PC-3 (cell line): ENCODE results near the gene PSMB7. TPM values are rescaled to one million over a fixed set of nuclear protein-coding genes. Genes with fewer than 3 reads are reported as not detected.
A peak's percentile ranks its signal among the peaks of the same experiment; 100 is the strongest.

Experiments used
- ATAC-seq: fragments of 200-7000 bp; cut with Tn5 transposase; 2 replicates; pipeline ENCODE4 v1.9.1; 2020; ENCODE audit warnings: mild to moderate bottlenecking, moderate library complexity
- Bru-seq: library from RNA; stranded (reverse); fragments of 400-500 nt; gene quantifications from one replicate; lab custom pipeline; 2021; lab: Mats Ljungman, UMichigan
- BruChase-seq, 2 experiments: library from RNA; stranded (reverse); fragments of 400-500 nt; gene quantifications; one replicate each; lab custom pipeline; 2021; lab: Mats Ljungman, UMichigan
- BruUV-seq: library from RNA; stranded (reverse); fragments of 400-500 nt; replicated peaks from 2 replicates; lab custom pipeline; 2021; lab: Mats Ljungman, UMichigan
- CTCF ChIA-PET: fragments of 300-600 bp; sonication (Branson Sonifier 250); formaldehyde crosslinking; loops from one replicate; lab custom pipeline; 2022; ENCODE audit warnings: antibody characterized with exemption; lab: Charles Lee
- POLR2A ChIA-PET: fragments of 300-600 bp; sonication (Branson Sonifier 250); formaldehyde crosslinking; loops from one replicate; lab custom pipeline; 2022; ENCODE audit warnings: antibody characterized with exemption; ENCODE audit not compliant: unreplicated experiment; lab: Charles Lee
- DNase-seq: peaks from one replicate; pipeline ENCODE4 v3.0.0-alpha.2; 2015
- H2AFZ ChIP-seq: fragments of 300-600 bp; sonication (generic); 2 replicates; pipeline ENCODE4 v1.6.0; 2016; ENCODE audit warnings: antibody characterized with exemption, low read length
- H3F3A ChIP-seq: fragments of 300-600 bp; sonication (generic); one replicate; pipeline ENCODE4 v1.6.0; 2017; ENCODE audit warnings: antibody characterized with exemption, low read length, control low read depth, mild to moderate bottlenecking; ENCODE audit not compliant: unreplicated experiment
- H3K27ac ChIP-seq: fragments of 300-600 bp; sonication (generic); 2 replicates; pipeline ENCODE4 v1.5.1; 2016; ENCODE audit warnings: mild to moderate bottlenecking, low read length
- H3K27me3 ChIP-seq: fragments of 300-600 bp; sonication (generic); 2 replicates; pipeline ENCODE4 v1.6.1; 2016; ENCODE audit warnings: low read length, mixed read lengths
- H3K36me3 ChIP-seq: fragments of 300-600 bp; sonication (generic); 2 replicates; pipeline ENCODE4 v1.6.1; 2016; ENCODE audit warnings: low read depth, mixed run types, low read length, mixed read lengths
- H3K4me1 ChIP-seq: fragments of 300-600 bp; sonication (generic); 2 replicates; pipeline ENCODE4 v1.5.1; 2016; ENCODE audit warnings: low read length; ENCODE audit not compliant: insufficient read depth
- H3K4me2 ChIP-seq: fragments of 300-600 bp; sonication (generic); 2 replicates; pipeline ENCODE4 v1.6.0; 2016; ENCODE audit warnings: low read length
- H3K4me3 ChIP-seq: fragments of 300-600 bp; sonication (generic); 2 replicates; pipeline ENCODE4 v1.5.1; 2016; ENCODE audit warnings: mild to moderate bottlenecking, low read length, mixed read lengths
- H3K79me2 ChIP-seq: fragments of 300-600 bp; sonication (generic); 2 replicates; pipeline ENCODE4 v1.6.1; 2017; ENCODE audit warnings: low read length, mixed read lengths
- H3K9ac ChIP-seq: fragments of 300-600 bp; sonication (generic); 2 replicates; pipeline ENCODE4 v1.6.0; 2016; ENCODE audit warnings: mild to moderate bottlenecking, low read length
- H3K9me2 ChIP-seq: fragments of 300-600 bp; sonication (generic); replicated peaks from 2 replicates; pipeline ENCODE4 v1.6.1; 2016; ENCODE audit warnings: mixed run types, low read length, mixed read lengths
- H3K9me3 ChIP-seq: fragments of 300-600 bp; sonication (generic); 2 replicates; pipeline ENCODE4 v1.6.1; 2016; ENCODE audit warnings: low read length, mixed read lengths
- H4K20me1 ChIP-seq: fragments of 300-600 bp; sonication (generic); 2 replicates; pipeline ENCODE4 v1.6.1; 2016; ENCODE audit warnings: low read length, mixed read lengths
- CTCF ChIP-seq: fragments of 300-600 bp; sonication (generic); conservative IDR thresholded peaks from 2 replicates; pipeline ENCODE4 v1.5.1; 2017; ENCODE audit warnings: antibody characterized with exemption, low read depth, mild to moderate bottlenecking, low read length
- EZH2 ChIP-seq: fragments of 300-600 bp; sonication (generic); IDR thresholded peaks from one replicate; pipeline ENCODE4 v1.6.1; 2017; ENCODE audit warnings: antibody characterized with exemption, mild to moderate bottlenecking, low read length; ENCODE audit not compliant: unreplicated experiment
- EZH2phosphoT487 ChIP-seq: fragments of 300-600 bp; sonication (generic); IDR thresholded peaks from 2 replicates; pipeline ENCODE4 v1.6.1; 2018; ENCODE audit warnings: mild to moderate bottlenecking, antibody characterized with exemption, low read length, borderline replicate concordance
- intact Hi-C: fragments of 100-400 bp; cut with micrococcal nuclease; formaldehyde crosslinking; loops from 2 replicates; pipeline ENCODE4 v1.9.0; 2023
- long read RNA-seq: library from polyadenylated mRNA; unstranded; transcript quantifications from one replicate; pipeline ENCODE4 v2.0.0, GENCODE V29; 2021; ENCODE audit not compliant: unreplicated experiment
- total RNA-seq: library from RNA; depleted of rRNA; stranded (reverse); fragments of >200 nt; gene quantifications from 2 replicates; pipeline ENCODE4 v1.2.3, GENCODE V29; 2014; rRNA removed

The PSMB7 gene
- total RNA-seq (314 and 372 TPM in 2 replicates), Bru-seq, nascent RNA (percentile 91 among the genes with signal in this experiment), BruChase-seq, experiment 1, labeled RNA remaining after a 6-hour chase (percentile 77 among the genes with signal in this experiment), BruChase-seq, experiment 2, labeled RNA remaining after a 2-hour chase (percentile 82 among the genes with signal in this experiment)
- long read RNA-seq, transcript PSMB7-201 (8 exons, 980 nt): major isoform, 127 of 158 reads
- long read RNA-seq, partial matches to known transcripts: 8 of 158 reads
- long read RNA-seq, other reads (novel, unspliced or antisense): 23 of 158 reads

DNA sequence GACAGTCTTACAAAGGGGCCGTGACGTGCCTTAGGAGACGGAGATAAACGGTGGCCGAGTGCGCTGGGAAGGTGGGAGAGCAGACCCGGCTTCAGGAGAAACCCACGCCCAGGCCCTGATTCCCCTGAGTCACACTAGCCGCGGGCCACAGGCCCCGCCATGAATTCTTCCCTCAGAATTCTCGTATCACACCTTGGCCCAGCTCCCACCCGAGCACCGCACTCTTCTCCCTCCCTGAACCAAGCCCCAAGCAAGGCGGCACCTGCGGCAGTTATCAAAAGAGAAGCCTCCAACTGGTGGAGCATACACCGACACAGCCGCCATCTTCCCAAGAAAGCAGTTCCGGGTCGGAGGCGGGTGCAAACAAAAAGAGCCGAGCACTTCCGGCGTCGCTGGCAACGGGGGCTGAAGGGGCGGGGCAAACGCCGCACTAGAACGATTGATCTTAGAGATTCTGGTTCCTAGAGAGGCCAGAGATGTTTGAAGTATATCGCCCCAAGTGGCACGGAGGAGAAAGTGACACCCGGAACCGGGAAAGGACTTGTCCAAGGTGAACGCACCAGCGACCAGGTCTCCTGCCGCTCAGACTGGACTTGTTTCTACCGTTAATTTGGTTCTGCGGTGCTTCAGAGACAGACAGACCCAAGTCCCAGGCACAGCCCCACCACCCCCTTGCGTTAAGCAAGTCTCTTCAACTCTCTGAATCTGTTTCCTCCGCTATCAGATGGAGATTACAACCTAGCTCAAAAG is at the start of gene PSMB7:
Gene PSMB7 (minus strand): TSS at position 341 of the 750 bp plus-strand sequence. CDS start 17 bp downstream, at position 324.
- H2AFZ ChIP-seq: peak within 1 kb of the TSS; percentile 79
- H3K27ac ChIP-seq: peak within 1 kb of the TSS; percentile 79
- no peaks in the 10 kb centered on the region for H3K9me2 ChIP-seq
- peaks cover 45% of the 10 kb centered on the region for H3K79me2 ChIP-seq
- intact Hi-C loops: no loop called here
- H3K4me1 ChIP-seq: peaks cover 39% of the 10 kb centered on the region
- H3K36me3 ChIP-seq: peaks cover 36% of the 10 kb centered on the region
- TF ChIP-seq EZH2phosphoT487: no peak
- peak; percentile 72 for TF ChIP-seq CTCF
- peaks cover 15% of the 10 kb centered on the region for H3F3A ChIP-seq
- BruUV-seq: no TSS peak
- DNase-seq (peak; percentile 95), ATAC-seq (peak; percentile 66)
- POLR2A ChIA-PET: no interaction called here
- H3K4me2 ChIP-seq: peak within 1 kb of the TSS; percentile 97
- H3K9me3 ChIP-seq: no peaks in the 10 kb centered on the region
- CTCF ChIA-PET: no interaction called here
- H3K9ac ChIP-seq: peak within 1 kb of the TSS; percentile 93
- no peaks in the 10 kb centered on the region for H3K27me3 ChIP-seq
- H3K4me3 ChIP-seq: peak within 1 kb of the TSS; percentile 83
- peaks cover 11% of the 10 kb centered on the region for H4K20me1 ChIP-seq

DNA sequence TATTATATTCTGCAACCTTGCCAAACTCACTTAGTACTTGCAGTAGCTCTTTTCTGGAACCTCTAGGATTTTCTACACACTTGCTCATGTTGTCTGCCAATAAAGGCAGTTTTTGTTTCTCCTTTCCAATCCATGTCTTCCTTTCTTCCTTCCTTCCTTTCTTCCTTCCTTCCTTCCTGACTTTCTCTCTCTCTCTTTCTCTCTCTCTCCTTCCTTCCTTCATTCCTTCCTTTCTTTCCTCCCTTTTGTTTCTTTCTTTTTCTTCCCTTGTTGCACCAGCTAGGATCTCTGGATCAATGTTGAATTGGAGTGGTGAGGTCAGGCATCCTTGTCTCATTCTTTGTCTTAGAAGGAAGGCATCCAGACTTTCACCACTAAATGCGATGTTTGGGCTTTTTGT is 47.5 kb upstream of the PSMB7 start:
- H3K27me3 ChIP-seq: no peaks in the 10 kb centered on the region
- no peak overlapping the region for H2AFZ ChIP-seq
- H3K27ac ChIP-seq: no peak overlapping the region
- no TSS peak for BruUV-seq
- H4K20me1 ChIP-seq: no peaks in the 10 kb centered on the region
- H3K4me2 ChIP-seq: no peak overlapping the region
- H3K79me2 ChIP-seq: no peaks in the 10 kb centered on the region
- ChIA-PET POLR2A (no interaction called here), CTCF (no interaction called here)
- no peak overlapping the region for H3K9ac ChIP-seq
- H3K4me3 ChIP-seq: no peak overlapping the region
- intact Hi-C loops: no loop called here
- TF ChIP-seq EZH2 (no peak), CTCF (no peak), EZH2phosphoT487 (no peak)
- ATAC-seq (no peak), DNase-seq (no peak)
- H3K36me3 ChIP-seq: no peaks in the 10 kb centered on the region
- H3K9me3 ChIP-seq: no peaks in the 10 kb centered on the region
- H3K9me2 ChIP-seq: no peaks in the 10 kb centered on the region
- no peaks in the 10 kb centered on the region for H3K4me1 ChIP-seq
- no peaks in the 10 kb centered on the region for H3F3A ChIP-seq
